ENCODE data around the gene NEO1.

The NEO1 gene

DNA sequence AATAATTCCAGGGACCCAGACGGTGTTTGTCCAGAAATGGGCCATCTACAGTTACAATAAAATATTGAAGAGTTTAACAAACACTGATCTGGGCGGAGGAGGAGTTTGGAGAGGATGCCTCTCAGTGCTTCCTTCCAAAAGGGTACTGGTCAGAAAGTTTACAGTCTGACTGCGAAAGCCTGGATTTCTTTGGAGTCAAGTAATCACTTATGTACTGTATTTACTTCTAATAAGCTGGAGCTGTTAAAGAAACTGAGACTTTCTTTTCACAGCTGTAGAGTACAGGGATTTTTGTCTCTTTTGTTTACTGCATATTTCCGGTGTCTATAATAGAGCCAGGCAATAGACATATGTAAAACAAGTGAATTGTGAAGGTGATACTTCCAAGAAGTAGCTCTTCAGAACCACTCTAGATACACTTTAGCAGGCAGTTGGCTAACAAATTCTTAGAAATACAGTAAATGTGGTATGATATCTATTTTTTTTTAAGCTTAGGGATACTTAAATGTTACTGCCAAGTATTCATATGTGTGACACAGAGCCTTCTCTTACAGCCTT is 22.1 kb upstream of the NEO1 start:
- DNase-seq: no peak

DNA sequence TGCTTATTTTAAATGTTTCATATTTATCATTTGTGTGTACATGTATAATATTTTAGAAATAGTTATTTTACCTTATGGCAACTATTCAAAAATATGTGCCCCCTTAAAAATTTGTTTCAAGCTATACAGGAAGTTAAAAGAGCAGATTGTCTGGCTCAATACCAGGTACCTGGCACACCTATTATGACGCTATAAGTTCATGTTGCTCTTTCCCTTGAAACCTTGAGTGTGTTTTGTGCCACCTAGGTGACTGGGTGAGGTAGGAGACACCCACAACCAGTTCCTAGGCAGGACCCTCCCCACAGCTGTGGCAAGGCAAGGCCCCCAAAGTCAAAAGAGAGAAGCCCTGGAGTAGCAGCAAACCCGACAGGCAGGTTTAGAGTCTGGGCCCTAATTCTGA is 20.6 kb upstream of the NEO1 start:
- DNase-seq: no peak

DNA sequence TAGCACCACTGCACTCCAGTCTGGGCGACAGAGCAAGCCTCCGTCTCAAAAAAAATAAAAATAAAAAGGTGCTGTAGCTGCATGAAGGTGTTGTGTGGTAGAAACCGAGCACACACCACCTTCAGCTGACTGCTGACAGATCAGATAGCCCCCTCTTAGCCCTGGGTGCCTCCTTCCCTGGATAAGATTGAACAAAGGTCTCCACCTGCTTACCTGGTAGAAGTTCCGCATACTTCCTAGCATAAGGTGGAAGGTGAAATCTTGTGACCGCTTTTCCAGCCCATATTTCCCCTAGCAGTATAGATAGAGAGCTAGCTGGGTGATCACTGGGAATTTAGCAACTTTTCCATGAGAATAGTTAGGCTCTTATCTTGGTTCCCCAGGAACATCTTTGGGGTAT is 18.7 kb upstream of the NEO1 start:
- no peak for DNase-seq

DNA sequence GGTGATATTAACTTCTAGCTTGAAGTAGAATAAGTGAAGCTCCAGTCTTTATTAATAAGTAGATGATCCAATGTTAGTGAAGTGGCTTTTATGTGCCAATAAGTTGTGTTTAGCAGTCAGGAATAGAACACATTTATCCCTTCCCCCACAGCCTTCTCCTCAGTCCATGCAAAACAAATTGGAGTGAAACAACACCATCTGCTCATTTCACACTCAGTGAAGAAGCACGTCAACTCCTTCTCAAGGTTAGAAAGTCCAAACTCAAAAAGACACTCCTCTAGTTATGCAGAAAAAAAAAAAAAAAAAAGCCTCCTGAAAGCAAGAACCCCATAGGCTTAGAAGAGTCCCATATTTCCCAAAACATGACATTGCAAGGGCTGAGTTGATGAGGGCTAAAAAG is 18.0 kb upstream of the NEO1 start:
- no peak for DNase-seq

DNA sequence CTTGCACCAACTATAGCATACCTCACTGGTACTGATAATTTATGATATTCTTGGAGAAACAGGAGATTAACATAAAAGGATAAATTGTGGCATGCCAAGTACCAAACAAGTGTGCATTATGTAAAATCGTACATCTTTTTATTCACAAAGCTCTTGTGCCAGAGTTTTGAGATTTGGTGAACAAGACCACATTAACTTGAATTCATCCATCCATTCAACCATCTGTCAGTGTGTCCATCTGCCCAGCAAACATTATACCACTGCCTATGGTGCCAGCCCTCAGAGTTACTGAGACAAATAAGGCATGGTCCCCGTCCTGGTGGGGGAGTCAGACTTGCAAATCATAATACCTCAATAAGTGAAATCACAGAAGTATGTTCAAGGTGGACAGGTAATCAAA is 17.0 kb upstream of the NEO1 start:
- no peak for DNase-seq

DNA sequence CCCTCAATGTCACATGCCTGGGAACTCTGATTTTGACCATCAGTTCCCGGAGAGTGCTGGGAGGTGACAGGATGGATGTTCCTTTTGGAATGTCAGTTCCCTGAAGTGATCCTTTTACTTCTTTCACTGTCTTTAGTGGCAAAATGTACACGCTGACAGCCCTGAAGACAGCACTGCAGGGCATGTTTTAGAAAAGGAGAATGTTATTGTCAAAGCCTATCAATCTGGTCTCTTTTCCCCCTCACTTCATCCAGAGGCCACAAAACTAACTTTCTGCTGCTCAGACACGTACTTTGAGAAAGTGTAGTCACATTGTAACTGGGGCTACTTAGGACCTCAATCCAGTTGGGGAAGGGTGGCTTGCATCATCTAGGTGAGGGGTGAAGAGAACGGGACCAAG is 14.0 kb upstream of the NEO1 start:
- DNase-seq: no peak

DNA sequence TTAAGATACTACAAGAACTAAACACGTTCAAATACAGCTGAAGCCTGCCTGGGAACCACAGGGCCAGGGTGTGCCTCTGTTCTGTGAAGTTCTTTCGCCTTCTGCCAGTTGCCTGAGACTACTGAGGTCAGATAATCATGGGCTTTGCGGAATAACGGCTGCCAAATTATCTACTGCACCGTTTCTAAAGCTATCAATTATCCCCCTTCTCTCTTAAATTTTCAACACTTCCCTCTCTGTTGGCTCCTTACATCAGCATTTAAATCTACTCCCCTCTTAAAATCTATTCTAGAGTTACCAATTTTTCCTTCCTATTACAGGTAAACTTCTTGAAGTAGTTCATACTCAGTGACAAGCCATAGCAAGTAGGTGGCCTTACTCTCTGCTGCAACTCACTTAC is 6.2 kb upstream of the NEO1 start:
- DNase-seq: no peak

DNA sequence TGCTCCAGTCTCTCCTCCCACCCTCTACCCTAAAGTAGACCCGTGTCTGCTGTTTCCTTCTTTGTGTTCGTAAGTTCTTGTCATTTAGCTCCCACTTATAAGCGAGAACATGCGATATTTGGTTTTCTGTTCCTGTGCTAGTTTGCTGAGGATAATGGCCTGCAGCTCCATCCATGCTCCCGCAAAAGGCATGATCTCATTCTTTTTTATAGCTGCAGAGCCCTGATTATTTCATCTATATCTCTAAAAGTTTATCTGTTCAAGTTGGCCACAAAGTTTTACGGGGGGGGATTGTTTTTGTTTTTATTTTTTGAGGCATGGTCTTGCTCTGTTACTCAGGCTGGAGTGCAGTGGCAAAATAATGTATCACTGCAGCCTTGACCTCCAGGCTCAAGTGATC is 4.4 kb upstream of the NEO1 start:
- no peak for DNase-seq

DNA sequence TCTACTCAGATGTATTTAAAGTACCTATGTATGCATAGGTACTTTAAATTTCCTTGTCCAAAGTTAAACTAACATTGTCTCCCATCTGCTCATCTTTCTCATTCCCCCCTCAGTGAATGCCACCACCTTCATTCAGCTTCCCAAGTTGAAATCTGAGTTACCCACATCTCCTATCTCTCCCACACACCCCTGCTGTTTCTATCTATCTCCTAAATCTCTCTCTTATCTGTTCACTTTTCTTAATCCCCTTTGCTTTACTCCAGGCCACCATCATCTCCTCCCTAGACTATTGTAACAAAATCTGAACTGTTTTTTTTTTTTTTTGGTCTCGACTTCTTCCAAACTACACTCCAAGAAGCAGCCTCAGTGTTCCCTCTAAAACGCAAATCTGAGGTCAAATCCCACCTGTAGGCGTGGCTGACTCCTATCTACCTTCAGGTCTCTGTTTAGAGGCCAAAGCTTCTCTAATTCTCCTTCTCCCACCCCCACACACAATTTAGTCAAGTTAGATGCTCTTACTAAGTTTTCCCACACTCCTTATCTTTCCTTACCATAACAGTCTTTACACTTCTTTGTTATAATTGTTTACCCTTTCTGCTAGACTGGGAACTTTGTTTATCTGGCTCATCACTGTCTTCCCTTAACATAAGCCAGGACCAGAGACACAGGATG is 3.5 kb upstream of the NEO1 start:
- DNase-seq: no peak

DNA sequence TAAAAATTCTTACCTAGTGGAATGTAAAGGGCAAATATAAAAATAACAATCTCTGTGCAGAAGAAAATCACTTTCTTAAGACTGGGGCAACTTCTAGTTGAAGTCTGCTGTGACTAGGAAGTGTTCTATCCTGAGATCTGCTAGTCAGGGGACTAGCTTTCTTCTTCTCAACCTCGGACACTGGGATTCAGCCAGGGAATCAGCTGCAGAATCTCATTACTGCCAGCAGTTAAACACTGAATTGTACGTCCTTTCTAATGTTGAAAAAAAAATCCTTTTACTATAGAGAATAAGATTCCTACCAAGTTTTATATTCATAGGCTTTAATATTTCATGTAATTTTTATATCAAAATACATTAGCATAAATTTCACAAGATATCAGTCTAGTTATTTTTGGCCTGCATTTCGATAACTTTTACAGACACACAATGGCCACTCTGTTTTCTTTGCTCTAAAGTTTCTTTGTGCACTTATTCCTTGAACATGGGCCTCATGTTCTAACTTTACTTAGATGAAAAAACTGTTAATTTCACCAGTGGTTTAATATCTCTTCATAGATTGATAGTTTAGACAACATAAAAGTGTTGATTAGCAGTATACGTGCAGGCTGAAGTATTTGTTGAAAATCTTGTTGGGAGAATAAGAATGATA is 2.6 kb upstream of the NEO1 start:
- no peak for DNase-seq

DNA sequence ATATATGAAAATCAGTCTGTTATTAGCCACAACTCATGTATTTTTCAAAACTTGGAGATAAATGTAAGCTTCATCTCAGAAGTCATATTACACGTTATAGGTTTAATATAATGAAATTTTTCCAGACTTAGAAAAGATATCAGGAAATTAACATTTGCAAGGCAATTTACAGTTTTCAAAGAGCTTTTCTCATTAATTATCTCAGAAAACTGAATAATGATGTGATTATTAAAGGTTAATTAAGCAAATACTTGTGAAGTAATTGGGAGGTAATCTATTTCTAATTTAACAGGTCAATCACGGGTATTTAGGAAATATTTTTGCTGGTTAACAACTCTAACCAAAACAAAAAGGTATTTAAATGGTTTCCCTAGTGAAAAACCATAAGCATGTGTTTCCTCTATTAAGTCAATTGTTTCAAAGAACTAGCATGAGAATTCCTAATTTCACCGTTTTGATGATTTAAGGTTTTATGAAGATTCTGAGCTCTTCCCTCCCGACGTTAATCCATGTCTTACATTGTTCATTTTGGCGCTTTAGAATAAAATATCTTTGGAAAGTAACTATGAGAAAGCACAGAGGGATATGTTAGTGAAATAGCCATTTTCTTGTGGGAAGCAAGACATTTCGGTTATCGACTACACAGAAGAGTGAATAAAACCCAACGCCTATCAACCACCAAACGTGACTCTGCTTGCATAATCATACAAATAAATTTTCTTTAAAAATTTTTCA is 1.5 kb upstream of the NEO1 start:
- DNase-seq: no peak

DNA sequence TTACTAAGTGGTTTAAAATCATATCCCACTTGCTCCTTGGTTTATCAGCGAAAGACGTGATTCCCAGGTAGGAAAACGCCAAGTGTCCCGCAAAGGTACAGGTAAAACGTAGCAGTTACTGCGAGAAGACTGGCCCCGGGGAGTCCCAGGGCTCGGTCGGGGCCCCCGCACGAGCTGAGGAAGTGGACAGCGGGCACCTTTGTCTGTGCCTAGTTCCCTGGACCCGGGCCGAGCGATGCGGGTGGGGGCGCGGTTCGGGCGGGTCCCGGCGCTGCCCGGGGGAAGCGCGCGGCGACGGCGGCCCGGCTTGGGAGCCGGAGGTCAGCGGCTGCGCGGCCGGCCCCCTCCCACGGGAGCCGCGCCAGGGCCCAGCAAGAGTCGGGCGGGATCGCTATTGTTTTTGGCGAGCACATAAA is 864 bp upstream of the NEO1 start:
- no peak for DNase-seq

DNA sequence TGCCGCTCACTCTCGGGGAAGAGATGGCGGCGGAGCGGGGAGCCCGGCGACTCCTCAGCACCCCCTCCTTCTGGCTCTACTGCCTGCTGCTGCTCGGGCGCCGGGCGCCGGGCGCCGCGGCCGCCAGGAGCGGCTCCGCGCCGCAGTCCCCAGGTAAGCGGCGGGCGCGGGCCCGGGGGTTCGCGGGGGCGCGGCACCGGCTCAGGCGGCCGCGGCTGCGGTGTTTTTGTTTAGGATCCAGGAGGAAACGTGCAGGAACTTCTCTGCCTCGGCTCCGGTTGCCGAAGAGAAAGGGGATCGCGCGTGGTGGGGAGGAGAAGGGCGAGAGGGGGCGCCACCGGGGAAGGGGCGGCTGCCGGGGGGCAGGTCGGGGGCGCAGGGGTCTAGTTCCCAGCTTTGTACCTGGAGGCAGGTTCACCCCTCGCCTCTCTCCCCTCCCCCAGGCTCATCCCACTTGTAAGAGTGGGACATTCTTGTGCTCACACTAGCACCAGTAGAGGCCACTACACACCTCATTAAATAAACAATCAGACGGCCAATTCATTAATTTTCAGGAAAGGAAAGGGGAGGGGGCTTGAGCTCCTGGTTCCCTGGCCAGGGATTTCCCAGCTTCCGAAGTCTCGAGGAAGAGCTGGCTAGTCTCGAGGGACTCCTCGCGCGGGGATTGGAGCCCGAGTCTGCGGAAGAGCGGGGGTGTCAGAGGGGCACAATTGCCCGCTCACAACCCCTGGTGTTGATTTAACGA is 562 bp downstream of the NEO1 start:
- DNase-seq: peak; percentile 7

DNA sequence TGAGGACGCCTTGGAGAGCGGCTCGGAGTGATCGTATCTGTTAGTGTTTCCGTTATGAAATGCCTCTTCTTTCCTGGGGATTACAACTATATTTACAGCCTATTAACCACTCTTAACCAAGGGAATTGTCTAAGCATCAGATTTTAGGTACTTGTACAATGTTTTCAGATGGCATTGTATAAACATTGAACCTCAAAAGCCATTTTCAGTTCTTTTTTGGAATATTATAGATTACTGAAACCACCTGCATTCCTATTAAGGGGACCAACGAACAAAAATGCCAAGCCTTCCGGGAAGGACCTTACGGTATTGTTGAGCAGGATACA is 1.1 kb downstream of the NEO1 start:
- DNase-seq: no peak

DNA sequence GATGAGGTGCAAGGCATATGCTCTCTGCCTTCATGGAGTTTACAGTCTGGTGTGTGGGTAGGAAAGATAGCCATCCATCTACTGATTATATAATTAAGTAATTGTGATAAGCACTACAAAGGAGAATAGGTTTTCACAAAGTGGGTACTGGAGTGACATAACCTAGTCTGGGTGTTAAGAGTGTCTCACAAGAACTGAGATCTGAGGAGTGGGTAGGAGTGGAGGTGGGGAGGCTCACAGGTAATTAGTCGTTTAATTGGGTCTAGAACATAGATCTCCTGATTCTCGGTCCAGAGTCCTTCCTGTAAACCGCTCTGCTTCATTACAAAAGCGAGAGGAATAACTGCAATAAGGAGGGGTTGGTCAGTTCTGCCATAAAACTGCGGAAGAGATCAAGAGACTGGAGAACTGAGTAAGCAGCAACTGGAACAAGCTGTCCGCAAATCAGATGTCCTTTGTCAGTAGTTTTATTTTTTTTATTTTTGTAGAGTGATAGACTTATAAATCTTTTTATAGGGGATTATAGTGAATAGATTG is 2.2 kb downstream of the NEO1 start:
- no peak for DNase-seq

DNA sequence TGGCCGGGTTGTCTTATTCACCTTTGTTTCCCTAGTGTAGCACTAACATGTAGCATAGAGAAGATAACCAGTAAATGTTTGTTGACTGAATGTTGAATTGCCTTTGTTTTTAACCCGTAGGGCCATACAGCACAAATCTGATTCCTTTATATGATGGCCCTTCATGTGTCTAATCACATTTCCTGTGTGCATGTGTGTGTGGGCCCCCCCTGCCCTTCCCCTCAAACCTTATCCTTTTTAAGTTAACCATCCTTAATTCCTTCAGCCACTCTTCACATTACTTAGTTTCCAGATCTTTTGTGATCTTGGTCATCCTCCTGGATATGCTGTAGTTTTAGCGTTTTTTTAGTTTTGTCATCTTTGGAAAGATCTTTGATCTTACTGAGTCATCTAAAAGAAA is 4.2 kb downstream of the NEO1 start:
- no peak for DNase-seq

DNA sequence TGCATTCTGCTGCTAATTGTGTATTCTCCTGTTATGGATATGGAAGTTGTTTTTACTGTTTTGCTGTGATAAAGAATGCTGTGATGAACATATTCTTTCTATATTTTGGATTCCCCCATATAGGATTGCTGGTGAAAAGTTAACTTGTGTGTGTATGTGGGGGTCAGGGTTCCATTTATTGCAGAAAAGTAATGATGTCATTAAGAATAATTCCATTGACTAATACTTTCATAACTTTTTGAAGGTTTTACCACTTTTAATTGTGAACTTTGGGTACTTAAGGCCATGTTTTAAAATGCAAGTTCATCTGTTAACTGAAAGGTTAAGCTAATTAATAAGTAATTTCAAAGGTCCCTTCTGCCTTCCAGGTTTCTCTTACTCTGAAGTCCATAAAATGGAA is 6.2 kb downstream of the NEO1 start:
- DNase-seq: no peak

DNA sequence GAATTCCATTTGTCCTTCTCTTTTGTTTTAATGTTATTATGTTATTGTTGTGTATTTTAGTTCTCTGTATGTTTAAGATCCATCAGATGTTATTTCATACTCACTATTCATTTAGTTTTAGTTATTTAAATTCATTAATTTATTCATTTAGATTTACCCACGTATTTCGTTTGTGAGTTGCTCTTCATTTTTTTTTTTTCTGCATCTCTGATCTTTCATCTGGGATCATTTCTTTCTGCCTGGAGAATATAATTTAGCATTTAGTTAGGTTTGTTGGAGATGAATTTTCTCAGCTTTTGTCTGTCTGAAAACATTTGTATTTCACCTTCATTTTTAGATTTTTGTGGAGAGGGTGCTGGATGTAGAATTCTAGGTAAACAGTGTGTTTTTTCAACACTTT is 12.9 kb downstream of the NEO1 start:
- DNase-seq: no peak

DNA sequence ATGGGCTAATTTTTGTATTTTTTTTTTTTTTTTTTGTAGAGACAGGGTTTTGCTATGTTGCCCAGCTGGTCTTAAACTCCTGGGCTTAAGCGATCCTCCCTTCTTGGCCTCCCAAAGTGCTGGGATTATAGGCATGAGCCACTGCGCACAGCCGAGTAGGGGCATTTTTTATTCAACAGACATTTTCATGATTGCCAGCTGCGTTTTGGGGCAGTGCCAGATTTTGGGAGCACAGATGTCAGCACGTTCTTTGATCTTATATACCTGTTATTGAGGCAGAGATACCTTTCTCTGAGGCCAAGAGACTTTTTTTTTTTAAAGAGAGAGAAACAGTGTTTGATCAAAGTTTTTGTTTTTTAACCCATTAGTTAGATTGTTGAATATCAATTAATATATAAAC is 16.8 kb downstream of the NEO1 start:
- no peak for DNase-seq

DNA sequence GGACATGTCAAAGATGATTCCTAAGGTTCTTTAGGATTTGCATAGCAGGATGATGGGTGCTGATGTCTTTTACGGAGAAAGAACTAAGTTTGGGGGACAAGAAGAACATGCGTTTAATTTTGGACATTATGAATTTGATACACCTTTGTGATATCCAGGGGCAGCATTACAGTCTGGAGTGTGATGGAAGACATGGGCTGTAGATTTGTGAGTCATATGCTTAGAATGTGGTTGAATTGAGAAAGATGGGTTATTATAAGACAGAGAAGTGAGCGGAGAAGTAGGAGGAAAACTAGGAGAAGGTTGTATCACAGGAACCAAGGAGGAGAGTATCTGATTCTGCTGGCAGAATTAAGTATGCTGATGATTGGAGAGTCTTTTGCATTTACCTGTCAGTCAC is 20.6 kb downstream of the NEO1 start:
- no peak for DNase-seq

DNA sequence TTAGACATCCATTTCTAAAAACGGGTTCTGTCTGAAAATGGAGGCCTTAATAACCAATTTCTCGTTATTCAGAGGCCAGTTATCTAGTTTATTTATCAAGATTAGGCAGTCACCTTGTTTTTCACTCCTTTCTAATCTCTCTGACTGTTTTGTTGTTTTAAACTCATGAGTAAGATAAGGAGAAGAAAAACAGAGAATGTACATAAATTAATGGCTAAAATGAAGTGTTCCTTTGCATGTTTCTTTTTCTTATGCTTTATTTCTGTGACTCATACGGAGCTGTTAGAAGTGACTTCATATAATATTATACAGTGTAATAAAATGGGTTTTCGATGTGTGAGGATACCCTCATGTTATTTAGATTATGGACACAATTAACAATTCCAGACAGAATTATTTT is 22.0 kb downstream of the NEO1 start:
- DNase-seq: no peak

DNA sequence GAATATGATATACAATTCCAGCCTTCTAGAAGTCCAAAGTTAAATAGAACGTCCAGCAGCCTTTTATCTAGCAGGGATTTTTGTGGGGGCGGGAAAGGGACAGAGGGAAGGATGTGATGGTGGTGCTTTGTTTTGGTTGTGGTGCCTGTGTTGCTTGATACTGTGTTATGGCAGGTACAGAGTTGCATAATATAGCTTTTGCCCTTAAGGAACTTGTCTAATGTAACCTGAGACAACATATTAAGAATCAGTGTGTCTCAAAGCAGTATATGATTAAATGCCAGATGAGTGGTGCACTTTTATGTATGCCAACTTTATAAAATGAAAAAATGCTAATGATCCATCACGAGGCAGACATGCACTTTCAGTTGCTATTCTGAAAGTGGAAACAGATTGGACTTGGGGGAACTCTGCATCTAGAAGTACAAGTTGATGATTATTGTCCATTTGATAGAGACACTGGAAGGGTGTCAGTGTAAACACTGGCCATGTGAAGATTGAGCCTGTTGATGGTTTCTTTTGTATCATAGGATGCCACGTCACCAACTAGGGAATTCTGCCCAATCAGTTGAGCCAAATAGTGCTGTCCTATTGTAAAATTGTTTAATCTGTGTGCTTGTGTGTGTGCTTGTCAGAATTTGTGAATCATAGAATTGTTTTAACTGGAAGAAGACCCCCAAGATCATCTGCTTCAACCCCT is 23.0 kb downstream of the NEO1 start:
- DNase-seq: no peak

DNA sequence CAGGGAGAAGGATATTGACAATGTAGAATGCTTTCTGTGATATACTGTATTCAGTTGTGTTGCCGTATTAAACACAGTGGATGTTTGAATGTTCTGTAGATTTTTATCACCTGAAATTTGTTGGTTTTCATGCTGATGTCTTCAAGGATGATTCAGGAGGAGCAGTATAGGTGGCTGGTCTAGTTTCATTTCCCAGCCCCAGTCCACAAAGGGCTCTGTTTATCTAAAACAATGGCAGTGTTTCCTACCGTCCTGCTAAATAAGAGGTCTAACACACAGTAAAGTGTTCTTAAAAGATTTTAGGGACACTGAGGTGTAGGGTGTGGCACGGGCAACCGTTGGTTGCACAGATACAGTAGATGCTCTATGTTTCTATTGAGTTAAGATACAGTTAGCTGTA is 26.0 kb downstream of the NEO1 start:
- no peak for DNase-seq
